H7 (cell line): Measurements from ENCODE around the gene TRIO. TPM values are rescaled to one million over a fixed set of nuclear protein-coding genes. Genes with fewer than 3 reads are reported as not detected.

Source experiments
- DNase-seq: peaks from one replicate; pipeline ENCODE4 v3.0.0; 2012
- H3K27me3 ChIP-seq: 2 replicates; pipeline ENCODE4 v1.6.0; 2011; ENCODE audit warnings: mild to moderate bottlenecking, low read length; ENCODE audit not compliant: control insufficient read depth, insufficient read depth
- H3K36me3 ChIP-seq: replicated peaks from 2 replicates; pipeline ENCODE4 v1.5.1; 2011; ENCODE audit warnings: low read length; ENCODE audit not compliant: control insufficient read depth, insufficient read depth
- H3K4me3 ChIP-seq: 2 replicates; pipeline ENCODE4 v1.5.1; 2011; ENCODE audit warnings: low read depth, mild to moderate bottlenecking, control low read depth, low read length, moderate library complexity; ENCODE audit not compliant: insufficient read depth
- total RNA-seq: library from RNA; depleted of rRNA; stranded (reverse); fragments of >200 nt; shearing (Covaris generic); gene quantifications from 2 replicates; pipeline ENCODE4 v1.2.3, GENCODE V29; 2014

The TRIO gene
- total RNA-seq, 1 experiment from 2014 or later, result 39.7 TPM

DNA sequence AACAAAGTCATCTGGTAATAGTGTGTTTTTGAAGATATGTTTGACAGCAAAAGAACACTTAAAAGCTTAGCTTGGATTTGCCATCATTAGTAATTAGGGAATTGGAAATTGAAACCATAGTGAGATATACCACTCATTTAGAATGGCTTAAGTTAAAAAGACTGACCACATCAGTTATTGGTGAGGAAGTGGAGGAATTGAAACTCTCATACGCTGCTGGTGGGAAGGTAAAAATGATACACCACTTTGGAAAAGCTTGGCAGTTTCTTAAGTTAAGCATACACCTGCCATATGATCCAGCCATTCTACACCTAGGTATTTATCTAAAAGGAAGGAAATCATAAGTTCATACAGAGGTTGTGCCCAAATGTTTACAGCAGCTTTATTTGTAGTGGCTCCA lies 213.2 kb downstream of the TRIO start:
- DNase-seq, result no peak
- Histone ChIP-seq H3K27me3 (no peaks in the 10 kb centered on the region), H3K4me3 (no peak overlapping the region), H3K36me3 (peaks cover 8% of the 10 kb centered on the region)

GRCh38 chr5:14357441-14357840 lies 214.3 kb downstream of the TRIO start:
- Histone ChIP-seq H3K36me3 (peaks cover 8% of the 10 kb centered on the region), H3K4me3 (no peak overlapping the region), H3K27me3 (no peaks in the 10 kb centered on the region)
- DNase-seq, result peak; percentile 60

DNA sequence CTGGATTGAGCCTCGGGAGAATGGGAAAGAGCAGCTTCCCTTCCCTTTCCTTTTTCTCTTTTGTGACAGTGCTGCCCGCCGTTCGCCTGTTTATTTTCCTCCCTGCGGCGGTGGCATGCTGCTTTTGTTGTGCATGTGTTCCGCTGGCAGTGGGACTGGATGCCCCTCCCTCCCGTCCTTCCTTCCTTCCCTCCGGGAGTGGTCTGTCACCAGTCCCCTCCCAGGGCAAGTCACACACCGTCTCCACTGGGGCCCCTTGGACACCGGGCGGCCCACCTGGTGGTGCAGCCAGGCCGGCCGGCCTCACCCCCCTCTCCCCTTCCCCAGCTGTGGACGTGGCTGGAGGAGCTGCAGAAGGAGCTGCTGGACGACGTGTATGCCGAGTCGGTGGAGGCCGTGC lies 214.7 kb downstream of the TRIO start:
- no peak overlapping the region for H3K4me3 ChIP-seq
- peaks cover 8% of the 10 kb centered on the region for H3K36me3 ChIP-seq
- no peaks in the 10 kb centered on the region for H3K27me3 ChIP-seq
- DNase-seq, result peak; percentile 88

- H3K27me3 ChIP-seq, result no peaks in the 10 kb centered on the region
- DNase-seq, result no peak
- H3K4me3 ChIP-seq, result no peak overlapping the region
- peaks cover 8% of the 10 kb centered on the region for H3K36me3 ChIP-seq
These were observed 215.4 kb downstream of the TRIO start for GRCh38 chr5:14358536-14358935.

GRCh38 chr5:14359069-14360043 lies 216.2 kb downstream of the TRIO start:
- DNase-seq, result no peak
- no peak overlapping the region for H3K4me3 ChIP-seq
- H3K36me3 ChIP-seq, result peaks cover 8% of the 10 kb centered on the region
- no peaks in the 10 kb centered on the region for H3K27me3 ChIP-seq

DNA sequence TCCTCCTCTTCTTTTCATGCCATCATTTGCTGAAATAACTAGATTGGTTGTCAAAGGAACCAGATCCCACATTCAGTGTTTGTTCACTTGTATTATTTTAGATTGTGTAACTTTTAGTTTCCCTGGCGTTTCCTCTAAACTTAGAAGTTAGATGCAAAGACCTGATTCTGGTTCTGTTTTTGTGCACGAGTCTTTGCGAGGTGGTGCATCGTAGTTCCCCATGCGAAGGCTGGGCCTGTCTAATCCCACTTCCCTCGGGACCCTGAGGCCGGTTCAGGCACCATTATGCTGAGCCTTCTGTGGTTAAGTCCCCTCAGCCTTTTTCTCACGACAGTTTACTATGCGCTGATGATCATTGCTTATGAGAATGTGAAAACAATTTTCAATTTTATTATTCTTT lies 219.3 kb downstream of the TRIO start:
- no peak for DNase-seq
- Histone ChIP-seq H3K4me3 (no peak overlapping the region), H3K36me3 (peaks cover 23% of the 10 kb centered on the region), H3K27me3 (no peaks in the 10 kb centered on the region)

GRCh38 chr5:14364096-14364495 lies 221.0 kb downstream of the TRIO start:
- no peak overlapping the region for H3K4me3 ChIP-seq
- H3K27me3 ChIP-seq, result no peaks in the 10 kb centered on the region
- peaks cover 26% of the 10 kb centered on the region for H3K36me3 ChIP-seq
- DNase-seq, result no peak

DNA sequence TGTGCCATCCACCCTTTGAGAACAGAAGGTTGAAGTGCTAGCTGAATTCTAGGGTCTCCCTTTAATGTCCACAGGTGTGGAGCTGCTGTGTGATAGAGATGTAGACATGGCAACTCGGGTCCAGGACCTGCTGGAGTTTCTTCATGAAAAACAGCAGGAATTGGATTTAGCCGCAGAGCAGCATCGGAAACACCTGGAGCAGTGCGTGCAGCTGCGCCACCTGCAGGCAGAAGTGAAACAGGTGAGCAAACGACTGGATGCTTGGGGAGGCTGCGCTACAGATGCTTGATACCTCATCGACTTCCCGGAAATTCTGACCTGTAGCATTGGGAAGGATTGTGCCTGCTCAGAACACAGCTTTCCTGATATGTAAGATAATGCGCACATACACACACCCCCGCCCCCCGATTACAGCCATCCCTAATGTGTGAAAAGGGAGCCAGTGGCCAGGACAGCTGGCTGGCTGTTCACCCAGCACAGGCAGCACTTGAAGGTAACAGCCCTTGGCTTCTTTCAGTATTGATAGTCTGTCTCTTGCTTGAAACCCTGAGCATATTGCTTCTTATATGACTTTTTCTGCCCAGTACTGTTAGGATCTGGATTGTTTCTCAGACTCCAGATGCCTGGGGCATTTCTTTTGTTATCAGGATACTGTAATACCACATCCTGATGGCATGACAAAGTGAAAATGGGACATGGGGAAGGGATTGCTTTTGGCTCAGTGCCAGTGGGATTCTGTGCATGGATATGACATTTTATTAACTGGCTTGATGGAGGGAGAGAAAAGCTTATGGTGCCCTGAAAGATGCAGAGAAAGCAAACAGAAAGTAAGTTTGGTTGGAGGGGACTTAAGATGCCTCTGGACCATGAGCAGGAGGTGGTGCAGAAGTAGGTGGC lies 221.7 kb downstream of the TRIO start:
- H3K27me3 ChIP-seq, result no peaks in the 10 kb centered on the region
- H3K36me3 ChIP-seq, result peaks cover 22% of the 10 kb centered on the region
- peak; percentile 79 for DNase-seq
- no peak overlapping the region for H3K4me3 ChIP-seq

DNA sequence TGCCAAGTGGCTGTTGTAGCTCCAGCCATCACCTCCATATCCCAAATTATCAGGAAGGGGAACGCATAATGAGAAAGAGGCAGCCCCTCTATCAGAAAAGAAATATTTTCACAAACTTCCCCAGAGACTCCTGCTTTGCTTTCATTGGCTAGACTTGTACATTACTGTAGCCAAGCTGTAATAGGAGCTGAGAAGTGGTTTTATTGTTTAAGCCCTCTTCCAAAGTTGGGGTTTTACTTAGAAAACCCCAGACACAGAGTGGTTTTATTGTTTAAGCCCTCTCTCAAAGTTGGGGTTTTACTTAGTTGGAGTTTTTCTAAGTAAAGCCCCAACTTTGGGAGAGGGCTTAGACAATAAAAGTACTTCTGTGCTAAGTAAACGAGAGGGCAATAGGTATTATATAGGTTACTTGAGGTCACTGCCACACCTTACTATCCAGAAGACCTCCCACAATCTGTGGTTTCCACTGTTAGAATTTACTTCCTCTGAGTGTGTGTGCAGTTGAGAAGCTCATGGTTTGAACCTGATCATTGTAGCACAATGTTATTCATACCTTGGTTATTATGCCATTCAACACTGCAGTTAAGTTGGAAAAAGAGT lies 222.8 kb downstream of the TRIO start:
- DNase-seq, result no peak
- Histone ChIP-seq H3K27me3 (no peaks in the 10 kb centered on the region), H3K4me3 (no peak overlapping the region), H3K36me3 (peaks cover 19% of the 10 kb centered on the region)

DNA sequence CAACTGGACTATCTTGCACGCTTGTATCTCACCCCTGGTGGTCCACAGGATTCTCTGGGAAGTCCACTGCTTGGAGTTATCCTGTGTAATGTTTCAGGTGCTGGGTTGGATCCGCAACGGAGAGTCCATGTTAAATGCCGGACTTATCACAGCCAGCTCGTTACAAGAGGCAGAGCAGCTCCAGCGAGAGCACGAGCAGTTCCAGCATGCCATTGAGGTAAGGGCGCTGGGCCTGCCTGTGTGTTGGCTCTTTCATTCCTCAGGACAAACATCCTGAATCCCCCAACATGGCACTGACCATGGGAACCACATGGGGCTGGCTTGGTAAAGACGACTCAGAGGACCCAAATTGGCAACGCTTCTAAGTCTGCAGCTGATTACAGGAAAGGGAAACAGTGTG lies 223.6 kb downstream of the TRIO start:
- H3K36me3 ChIP-seq, result peaks cover 19% of the 10 kb centered on the region
- no peak for DNase-seq
- no peaks in the 10 kb centered on the region for H3K27me3 ChIP-seq
- no peak overlapping the region for H3K4me3 ChIP-seq

- DNase-seq, result no peak
- H3K36me3 ChIP-seq, result peaks cover 19% of the 10 kb centered on the region
- H3K4me3 ChIP-seq, result no peak overlapping the region
- H3K27me3 ChIP-seq, result no peaks in the 10 kb centered on the region
These were observed 224.2 kb downstream of the TRIO start for GRCh38 chr5:14367364-14367763.

DNA sequence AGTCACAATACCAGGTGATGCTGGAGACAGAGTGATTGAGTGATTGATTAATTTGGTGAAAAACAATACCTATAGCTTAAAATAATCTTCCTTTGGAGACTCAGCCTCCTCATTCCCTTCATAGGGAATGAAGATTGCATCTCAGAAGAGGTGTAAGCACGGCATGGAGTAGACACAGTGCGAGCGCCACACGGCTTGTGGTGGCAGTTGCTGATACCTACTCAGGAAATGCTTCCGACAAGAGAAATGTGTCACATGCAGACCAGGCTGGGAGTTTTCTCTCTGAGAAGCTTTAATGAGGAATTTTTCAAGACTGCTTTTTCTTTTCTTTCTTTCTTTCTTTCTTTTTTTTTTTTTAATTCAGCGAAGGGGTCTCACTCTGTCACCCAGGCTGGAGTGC lies 226.6 kb downstream of the TRIO start:
- Histone ChIP-seq H3K36me3 (peaks cover 21% of the 10 kb centered on the region), H3K27me3 (no peaks in the 10 kb centered on the region), H3K4me3 (no peak overlapping the region)
- no peak for DNase-seq

DNA sequence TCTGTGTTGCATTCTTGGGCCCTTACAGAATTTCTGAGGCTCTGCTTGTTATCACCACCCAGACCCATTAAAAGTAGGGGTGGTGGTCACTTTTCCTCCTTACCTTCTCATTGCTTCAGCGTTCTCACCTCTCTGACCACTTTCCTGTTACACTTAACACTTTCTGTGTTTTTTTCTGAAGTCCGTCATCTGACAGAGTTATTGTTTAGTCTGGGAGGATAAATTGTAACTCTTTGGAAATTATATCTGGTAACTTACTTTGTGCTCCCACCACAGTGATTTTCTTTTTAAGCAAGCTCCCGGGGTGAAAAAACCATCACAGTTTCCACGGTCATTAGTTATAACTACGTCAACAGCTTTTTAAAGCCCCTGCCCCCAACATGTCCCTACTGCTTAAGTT lies 227.2 kb downstream of the TRIO start:
- Histone ChIP-seq H3K27me3 (no peaks in the 10 kb centered on the region), H3K36me3 (peaks cover 17% of the 10 kb centered on the region)
- no peak for DNase-seq

GRCh38 chr5:14373685-14374084 lies 230.5 kb downstream of the TRIO start:
- Histone ChIP-seq H3K36me3 (peaks cover 5% of the 10 kb centered on the region), H3K4me3 (no peak overlapping the region), H3K27me3 (no peaks in the 10 kb centered on the region)
- DNase-seq, result no peak

More for the DNA sequence above, 227.2 kb downstream of the TRIO start:
- no peak overlapping the region for H3K4me3 ChIP-seq
